ENCODE results near the gene ULK2. TPM values are rescaled to one million over a fixed set of nuclear protein-coding genes. Genes with fewer than 3 reads are reported as not detected.

ULK2 gene
- total RNA-seq, 1 donor from 2014 or later: 25.7 TPM

- no peak for TF ChIP-seq CTCF (conservative IDR thresholded peaks at IDR 0.05)
- Mint-ChIP-seq H3K4me3 (no peak overlapping the region), H3K4me1 (ENCODE audit: unreplicated experiment) (no peaks in the 10 kb centered on the region), H3K27ac (no peak overlapping the region), H3K36me3 (peaks cover 6% of the 10 kb centered on the region), H3K9me3 (no peaks in the 10 kb centered on the region), H3K27me3 (no peaks in the 10 kb centered on the region)
- no peak for DNase-seq (ENCODE audit: extremely low spot score, unreplicated experiment)
Observed at GRCh38 chr17:19771971-19772630, 95.6 kb downstream of the ULK2 start.

GRCh38 chr17:19770985-19771735 lies 96.6 kb downstream of the ULK2 start:
- Mint-ChIP-seq H3K27me3 (no peaks in the 10 kb centered on the region), H3K9me3 (no peaks in the 10 kb centered on the region), H3K4me3 (no peak overlapping the region), H3K27ac (no peak overlapping the region), H3K4me1 (ENCODE audit: unreplicated experiment) (no peaks in the 10 kb centered on the region), H3K36me3 (peaks cover 6% of the 10 kb centered on the region)
- no peak for DNase-seq (ENCODE audit: extremely low spot score, unreplicated experiment)
- TF ChIP-seq CTCF (conservative IDR thresholded peaks at IDR 0.05): no peak

GRCh38 chr17:19769946-19770652 lies 97.6 kb downstream of the ULK2 start:
- Mint-ChIP-seq H3K9me3 (no peaks in the 10 kb centered on the region), H3K36me3 (peaks cover 3% of the 10 kb centered on the region), H3K27me3 (no peaks in the 10 kb centered on the region), H3K4me1 (ENCODE audit: unreplicated experiment) (no peaks in the 10 kb centered on the region), H3K27ac (no peak overlapping the region), H3K4me3 (no peak overlapping the region)
- peak; percentile 37 for DNase-seq (ENCODE audit: extremely low spot score, unreplicated experiment)
- TF ChIP-seq CTCF (conservative IDR thresholded peaks at IDR 0.05): no peak

- Mint-ChIP-seq H3K9me3 (no peaks in the 10 kb centered on the region), H3K4me1 (ENCODE audit: unreplicated experiment) (no peaks in the 10 kb centered on the region), H3K27ac (no peak overlapping the region), H3K4me3 (no peak overlapping the region), H3K36me3 (peaks cover under 1% of the 10 kb centered on the region), H3K27me3 (no peaks in the 10 kb centered on the region)
- peak; percentile 54 for DNase-seq (ENCODE audit: extremely low spot score, unreplicated experiment)
- TF ChIP-seq CTCF (conservative IDR thresholded peaks at IDR 0.05): no peak
Observed at GRCh38 chr17:19768046-19768782, 99.5 kb downstream of the ULK2 start.

All from type B pancreatic cell (in vitro differentiated cells).